Measurements from ENCODE around the gene TNFSF8.

GRCh38 chr9:114888607-114889006 lies 41.8 kb downstream of the TNFSF8 start:
- TF ChIP-seq CTCF (IDR thresholded peaks at IDR 0.05; ENCODE audit: low read depth, low read length) (no peak), EZH2phosphoT487 (IDR thresholded peaks at IDR 0.05; ENCODE audit: low read depth) (no peak)
